Stimulated activated CD8-positive, alpha-beta memory T cell treated with anti-CD3 and anti-CD28 coated beads, Interleukin-4, amount 100 ng/mL, for 4 hours (primary cell): ENCODE data around the gene HNRNPF.
"Not testable (repeated sequence)": the region's sequence is repeated elsewhere in the genome, so short reads cannot be mapped to it uniquely, and the experiment has no call there.

Source experiments
- DNase-seq, 2 donors: peaks; one replicate each; pipeline ENCODE4 v3.0.0-alpha.2; 2020; ENCODE audit warnings: low read depth in 2 of 2, low spot score in 1 of 2

HNRNPF gene, protein sequence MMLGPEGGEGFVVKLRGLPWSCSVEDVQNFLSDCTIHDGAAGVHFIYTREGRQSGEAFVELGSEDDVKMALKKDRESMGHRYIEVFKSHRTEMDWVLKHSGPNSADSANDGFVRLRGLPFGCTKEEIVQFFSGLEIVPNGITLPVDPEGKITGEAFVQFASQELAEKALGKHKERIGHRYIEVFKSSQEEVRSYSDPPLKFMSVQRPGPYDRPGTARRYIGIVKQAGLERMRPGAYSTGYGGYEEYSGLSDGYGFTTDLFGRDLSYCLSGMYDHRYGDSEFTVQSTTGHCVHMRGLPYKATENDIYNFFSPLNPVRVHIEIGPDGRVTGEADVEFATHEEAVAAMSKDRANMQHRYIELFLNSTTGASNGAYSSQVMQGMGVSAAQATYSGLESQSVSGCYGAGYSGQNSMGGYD

DNA sequence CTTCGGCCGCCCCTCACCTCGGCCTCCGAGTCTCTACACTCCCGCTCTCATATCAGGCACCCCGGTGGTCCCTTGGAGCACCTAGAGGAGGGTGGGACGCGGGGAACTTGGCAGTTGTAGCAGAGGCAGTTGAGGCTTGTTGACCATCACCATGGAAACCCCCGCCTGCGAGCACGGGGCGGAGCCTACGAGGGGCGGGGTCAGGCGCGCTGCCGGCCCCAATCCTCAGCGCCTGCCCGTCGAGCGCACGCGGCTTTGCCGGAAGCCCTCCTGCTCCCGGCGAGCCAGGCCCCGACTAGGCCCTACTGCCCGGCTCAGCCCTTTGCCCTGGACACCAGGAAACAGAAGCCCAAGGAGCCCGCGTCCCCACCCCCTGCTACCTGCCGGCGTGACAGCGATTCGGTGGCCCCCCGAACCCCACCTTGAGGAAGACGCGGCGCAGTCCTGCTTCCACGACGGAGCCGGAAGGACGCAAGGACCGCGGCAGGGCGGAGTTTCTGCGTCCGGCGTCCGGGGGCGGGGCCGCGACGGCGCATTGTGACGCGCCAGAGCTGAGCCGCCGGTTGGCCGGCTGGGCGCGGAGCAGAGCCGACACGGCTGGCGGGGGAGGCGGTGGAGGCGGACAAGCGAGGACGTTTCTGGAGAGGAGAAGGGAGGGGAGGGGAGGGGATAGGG lies at the start of gene HNRNPF:
Gene HNRNPF, minus strand, starts transcription at position 477 of the 675 bp plus-strand sequence. CDS start 21,302 bp downstream, outside the sequence.
- peak; percentile 83 to 89 for DNase-seq

DNA sequence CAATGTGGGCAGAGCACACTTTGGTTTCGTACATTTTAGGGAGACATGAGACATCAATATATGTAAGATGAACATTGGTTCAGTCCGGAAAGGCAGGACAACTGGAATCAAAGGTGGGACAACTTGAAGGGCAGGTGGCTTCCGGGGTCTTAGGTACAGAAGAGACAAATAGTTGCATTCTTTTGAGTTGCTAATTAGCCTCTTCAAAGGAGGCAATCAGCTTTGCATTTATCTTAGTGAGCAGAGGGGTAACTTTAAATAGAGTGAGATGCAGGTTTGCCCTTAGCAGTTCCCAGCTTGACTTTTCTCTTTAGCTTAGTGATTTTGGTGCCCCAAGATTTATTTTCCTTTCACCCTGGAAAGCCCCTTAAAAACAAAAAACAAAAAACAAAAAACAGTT lies 49.2 kb upstream of the HNRNPF start:
- no peak for DNase-seq

- DNase-seq = not testable (repeated sequence)
Observed at GRCh38 chr10:43456561-43456960, 47.6 kb upstream of the HNRNPF start.

GRCh38 chr10:43454025-43454424 lies 45.0 kb upstream of the HNRNPF start:
- DNase-seq = not testable (repeated sequence)

DNA sequence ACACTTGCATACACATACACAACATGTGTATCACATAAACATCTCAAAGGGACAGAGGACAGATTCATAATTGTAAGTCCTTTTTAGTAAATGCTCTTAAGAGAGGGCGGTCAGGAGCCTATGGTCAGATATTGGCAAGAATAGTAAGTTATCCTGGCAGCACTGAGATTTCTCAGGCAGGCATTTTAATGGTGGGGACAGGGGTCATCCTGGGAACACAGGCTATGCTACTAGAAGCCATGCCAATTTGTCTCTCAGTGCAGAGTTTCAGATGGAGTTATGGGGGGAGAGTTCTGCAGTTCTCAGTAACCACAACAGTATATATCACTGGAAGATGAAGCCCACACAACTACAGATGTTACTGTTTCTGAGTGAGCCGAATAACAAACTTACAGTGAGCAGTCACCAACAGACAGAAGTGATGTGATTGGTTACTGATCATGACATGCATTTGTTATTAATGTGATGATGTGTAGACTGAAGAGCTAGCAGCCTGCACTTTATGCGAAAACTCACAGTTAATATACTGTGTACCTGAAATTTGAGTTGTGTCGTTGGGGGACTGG lies 44.4 kb upstream of the HNRNPF start:
- no peak for DNase-seq

GRCh38 chr10:43452356-43452914 lies 43.4 kb upstream of the HNRNPF start:
- no peak for DNase-seq

- no peak for DNase-seq
Observed at GRCh38 chr10:43448742-43449141, 39.8 kb upstream of the HNRNPF start.

- not testable (repeated sequence) for DNase-seq
Observed at GRCh38 chr10:43446219-43447017, 37.4 kb upstream of the HNRNPF start.

- DNase-seq = no peak
Observed at GRCh38 chr10:43444897-43445466, 36.0 kb upstream of the HNRNPF start.

- no peak for DNase-seq
Observed at GRCh38 chr10:43444323-43444722, 35.3 kb upstream of the HNRNPF start.

- DNase-seq = no peak
Observed at GRCh38 chr10:43440463-43441134, 31.6 kb upstream of the HNRNPF start.

DNA sequence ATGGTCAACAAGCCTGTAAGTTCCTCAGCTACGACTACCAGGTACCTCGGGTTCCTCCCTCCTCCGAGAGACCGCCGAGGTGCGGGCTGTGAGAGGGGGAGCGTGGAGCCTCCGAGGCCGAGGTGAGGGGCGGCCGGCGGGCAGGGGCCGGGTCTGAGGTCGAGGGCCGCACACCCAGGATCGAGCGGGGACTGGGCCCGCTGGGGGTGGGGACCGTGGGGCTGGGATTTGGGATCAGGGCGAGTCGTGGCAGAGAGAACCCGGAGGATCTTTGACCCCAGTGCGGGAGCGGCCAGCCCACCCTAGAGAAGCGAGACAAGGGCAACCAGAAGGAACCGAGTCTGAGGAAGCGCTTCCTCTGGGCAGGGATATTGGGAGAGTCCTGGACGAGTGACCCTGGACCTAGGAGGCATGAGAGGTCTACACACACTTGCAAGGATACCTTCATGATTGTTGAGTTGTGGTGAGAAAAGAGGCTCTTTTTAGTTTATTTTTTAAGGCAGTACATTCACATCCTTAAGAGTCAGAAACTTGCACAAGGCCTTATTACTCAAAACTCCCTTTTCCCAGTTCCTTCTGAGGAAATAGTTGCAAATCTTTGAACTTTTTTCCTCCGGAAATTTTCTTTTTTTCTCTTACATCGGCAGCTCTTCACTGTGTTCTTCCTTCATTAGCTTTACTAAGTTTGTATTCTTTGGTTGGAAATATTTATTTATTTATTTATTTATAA lies 28.3 kb upstream of the HNRNPF start:
- no peak for DNase-seq

DNA sequence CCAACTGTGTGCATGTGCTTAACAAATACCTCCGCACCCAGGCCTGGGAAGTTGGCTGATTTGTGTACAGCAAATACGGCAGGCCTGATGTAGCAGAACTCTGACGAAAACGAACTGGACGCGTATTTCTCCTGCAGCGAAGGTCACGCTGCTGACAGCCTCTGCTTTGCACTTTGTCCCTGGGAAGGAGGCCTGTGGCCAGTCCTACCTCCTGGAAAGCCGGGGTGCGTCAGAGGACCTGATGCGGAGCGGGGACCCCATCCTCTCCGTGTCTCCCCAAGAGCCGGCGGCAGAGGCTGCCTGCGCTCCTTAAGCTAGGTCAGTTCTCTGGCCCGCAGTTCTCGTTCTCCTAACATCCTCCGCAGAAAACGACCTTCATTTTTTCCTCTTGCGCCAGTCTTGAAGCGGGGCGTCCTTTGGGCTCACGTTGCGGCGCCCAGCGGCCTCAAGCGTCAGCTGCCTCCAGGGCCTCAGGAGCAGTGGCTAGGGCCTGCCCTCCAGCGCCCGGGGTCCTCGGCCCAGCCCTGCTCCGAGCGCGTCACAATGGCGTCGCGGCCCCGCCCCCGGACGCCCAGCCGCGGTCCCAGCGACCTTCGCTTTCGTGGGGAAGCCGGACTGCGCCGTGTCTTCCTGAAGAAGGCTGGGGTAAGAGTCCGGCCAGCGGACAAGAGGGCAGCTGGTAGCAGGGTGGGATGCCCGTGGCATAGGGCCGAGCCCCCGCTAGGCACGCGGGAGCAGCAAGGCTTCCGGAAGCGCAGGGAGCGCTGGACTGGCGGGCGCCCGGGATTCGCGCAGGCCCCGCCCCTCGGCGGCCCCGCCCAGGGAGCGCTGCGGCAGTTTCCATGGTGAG lies 27.5 kb upstream of the HNRNPF start, which contains the start of gene ZNF487:
Gene ZNF487, plus strand, starts transcription at position 821 of the 850 bp plus-strand sequence. CDS start 38,703 bp downstream, outside the sequence.
- peak; percentile 56 to 71 for DNase-seq

DNA sequence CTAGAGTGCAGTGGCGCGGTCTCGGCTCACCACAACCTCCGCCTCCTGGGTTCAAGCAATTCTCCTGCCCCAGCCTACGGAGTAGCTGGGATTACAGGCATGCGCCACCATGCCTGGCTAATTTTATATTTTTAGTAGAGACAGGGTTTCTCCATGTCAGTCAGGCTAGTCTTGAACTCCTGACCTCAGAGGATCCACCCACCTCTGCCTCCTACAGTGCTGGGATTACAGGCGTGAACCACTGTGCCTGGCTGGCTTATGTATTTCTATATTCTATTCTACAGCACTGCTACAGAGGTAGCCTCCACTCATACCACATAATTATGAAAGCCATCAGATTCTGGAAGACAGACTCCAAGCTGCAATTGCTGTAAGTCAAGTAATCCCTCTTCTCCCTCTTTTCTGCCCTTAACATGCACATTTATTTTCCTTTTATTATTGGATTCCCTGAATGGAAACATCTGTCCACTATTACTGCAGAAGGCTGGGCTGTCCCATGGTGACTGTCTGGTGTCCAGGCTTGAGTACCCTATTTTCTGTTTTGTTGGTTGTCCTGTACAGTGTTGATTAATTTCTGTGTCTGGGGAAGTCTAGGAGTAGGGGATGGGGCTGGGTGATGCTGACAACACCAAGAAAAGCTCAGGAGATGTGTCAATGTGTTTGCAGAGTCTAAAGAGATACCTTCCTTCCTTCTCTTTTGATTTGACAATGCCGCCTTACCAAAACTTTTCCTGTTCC lies 22.1 kb upstream of the HNRNPF start:
- DNase-seq = no peak

DNA sequence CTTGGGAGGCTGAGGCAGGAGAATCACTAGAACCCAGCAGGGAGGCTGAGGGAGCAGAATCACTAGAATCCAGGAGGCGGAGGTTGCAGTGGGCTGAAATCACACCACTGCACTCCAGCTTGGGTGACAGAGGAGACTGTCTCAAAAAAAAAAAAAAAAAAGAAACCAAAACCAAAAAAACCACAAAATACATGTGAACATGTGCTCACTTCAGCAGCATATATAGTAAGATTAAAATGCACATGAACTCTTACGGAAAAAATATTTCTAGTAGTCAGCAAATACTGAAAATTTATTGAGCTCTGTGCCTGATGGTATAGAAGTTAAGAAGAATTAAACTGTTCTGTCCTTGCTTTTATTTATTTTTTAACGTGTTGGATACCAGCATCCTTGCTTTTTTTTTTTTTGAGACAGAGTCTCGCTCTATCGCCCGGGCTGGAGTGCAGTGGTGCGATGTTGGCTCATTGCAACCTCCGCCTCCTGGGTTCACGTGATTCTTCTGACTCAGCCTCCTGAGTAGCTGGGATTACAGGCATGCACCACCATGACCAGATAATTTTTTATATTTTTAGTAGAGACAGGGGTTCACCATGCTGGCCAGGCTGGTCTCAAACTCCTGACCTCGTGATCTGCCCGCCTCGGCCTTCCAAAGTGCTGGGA lies 18.3 kb upstream of the HNRNPF start:
- no peak for DNase-seq

- not testable (repeated sequence) for DNase-seq
Observed at GRCh38 chr10:43426476-43426875, 17.5 kb upstream of the HNRNPF start.

DNA sequence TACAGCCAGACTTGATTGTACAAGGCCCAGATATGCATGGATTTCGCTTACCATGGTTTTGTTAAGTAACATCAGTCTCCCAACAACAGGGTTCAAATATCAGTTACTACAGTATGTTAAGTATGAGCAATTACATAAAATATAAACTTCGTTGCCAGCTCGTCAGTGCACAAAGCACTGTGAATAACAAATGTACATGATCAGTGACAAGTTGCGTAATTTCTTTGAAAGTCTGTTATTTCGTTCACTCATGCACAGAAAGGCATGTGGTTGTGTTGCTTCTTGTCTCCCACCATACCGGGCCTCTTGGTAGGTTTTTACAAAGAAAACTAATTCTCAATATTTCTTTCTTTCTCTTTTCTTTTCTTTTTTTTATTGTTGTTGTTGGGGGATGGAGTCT lies 15.4 kb upstream of the HNRNPF start:
- DNase-seq = no peak
